GM19035 (cell line): ENCODE measurements around the gene CYP24A1.

Experiments used
- ATAC-seq: cut with Tn5 transposase; IDR thresholded peaks from one replicate; pipeline ENCODE4 v1.9.1; 2021; ENCODE audit not compliant: unreplicated experiment

CYP24A1 gene

GRCh38 chr20:54158856-54159418 is 14.8 kb downstream of the CYP24A1 start:
- no peak for ATAC-seq

GRCh38 chr20:54158226-54158625 is 15.6 kb downstream of the CYP24A1 start:
- no peak for ATAC-seq

DNA sequence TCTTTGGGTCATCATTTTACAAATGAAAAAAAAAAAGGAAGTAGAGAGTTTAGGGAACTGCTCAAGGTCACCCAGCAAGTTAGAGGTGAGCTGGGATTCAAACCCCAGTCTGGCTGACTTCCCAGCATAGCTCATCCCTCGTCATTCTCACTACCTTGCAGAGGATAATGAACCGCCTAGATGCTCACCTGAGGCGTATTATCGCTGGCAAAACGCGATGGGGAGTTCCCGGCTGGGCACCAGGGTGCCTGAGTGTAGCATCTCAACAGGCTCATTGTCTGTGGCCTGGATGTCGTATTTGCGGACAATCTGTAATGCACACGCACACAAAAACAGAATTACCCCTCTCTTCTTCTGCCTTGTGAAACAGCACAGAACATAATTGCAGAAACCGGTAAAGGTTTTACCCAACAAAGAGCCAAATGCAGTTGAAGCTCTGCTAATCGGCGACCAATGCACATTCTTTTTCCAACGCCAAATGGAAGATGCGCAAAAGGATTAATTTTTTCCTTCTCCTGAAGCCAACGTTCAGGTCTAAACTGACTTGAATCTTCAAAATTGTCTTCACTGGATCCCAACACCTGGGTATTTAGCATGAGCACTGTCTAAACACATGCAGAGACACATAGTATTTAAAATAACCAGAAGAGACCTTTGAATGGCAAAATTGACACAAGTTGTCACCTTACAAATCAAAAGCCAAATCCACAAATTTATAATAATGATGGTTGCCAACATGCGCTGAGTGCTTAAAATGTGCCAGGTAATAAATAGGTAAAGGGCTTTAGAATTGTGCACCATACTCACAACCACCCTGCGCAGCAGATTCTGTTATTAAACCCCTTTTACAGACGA is 16.6 kb downstream of the CYP24A1 start:
- ATAC-seq, result no peak

DNA sequence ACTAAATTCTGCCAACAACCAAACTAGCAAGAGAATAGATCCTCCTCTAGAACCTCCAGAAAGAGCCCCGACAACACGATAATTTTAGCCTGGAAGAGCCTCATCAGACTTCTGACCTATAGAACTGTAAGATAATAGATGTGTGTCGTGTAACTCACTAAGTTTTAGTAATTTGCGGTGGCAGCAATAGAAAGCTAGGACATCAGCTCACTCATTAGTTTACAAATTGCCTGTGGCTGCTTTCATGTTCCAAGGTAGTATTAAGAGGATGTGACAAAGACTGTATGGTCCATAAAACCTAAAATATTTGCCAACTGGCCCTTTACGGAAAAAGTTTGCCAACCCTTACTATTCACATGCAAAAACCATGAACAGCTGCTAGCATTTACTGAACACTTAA is 17.3 kb downstream of the CYP24A1 start:
- no peak for ATAC-seq

DNA sequence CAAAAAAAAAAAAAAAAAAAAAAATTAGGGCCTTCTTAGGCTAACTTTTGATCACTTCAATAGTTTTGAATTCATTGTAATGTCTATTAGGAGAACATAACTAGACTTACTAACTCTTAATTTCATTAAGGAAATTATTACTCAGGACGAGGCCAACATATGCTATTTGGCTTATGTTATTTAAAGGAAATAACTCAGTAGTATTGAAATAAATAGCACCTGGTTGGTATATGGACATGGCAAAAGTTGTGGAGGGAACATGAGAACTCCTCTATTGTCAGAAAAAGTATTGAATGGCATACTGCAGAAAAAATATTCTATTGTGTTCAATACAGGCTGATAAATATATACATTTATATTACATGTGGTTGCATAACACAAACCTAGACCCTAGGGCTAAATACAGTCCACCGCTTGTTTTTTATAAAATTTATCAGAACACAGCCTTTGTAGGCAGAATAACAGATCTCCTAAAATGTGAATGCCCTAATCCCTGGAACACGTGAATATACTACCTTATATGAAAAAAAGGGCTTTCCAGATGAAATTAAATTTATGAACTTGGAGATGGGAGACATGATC is 18.0 kb downstream of the CYP24A1 start:
- no peak for ATAC-seq

DNA sequence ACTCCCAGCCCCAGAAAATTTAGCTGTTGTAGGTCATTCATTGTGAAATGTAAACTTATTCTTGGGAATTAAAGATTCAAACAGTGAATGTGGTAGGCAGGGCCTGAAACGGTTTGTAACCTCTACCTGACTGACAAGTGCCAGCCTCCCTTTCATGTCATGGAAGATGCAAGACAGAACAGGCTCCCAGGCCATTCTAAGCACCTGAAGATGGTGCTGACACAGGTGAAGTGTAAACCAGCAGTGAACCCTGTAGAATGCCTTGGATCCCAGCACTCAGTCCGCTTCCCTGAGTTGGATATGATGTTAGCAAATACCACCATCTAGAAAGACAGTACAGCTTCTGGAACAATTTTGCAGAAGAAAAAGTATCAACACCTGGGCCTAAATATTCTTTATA is 19.3 kb downstream of the CYP24A1 start:
- ATAC-seq, result no peak

DNA sequence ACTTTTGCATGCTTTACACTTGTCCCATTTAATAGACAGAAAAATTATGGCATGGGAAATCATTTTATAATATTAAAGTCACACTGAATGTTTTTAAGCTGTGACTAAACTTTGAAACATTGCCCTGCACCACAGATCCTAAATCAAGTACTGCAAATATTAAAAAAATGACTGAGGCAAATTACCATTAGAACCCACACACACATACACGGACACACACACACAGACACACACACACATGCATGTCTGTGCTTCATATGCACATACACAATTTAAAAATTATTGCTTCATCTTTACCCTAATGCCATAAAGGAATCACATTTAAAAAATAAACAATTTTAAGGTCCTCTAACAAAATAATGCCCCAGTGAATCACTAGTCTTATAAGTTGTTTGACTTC is 19.9 kb downstream of the CYP24A1 start:
- ATAC-seq, result no peak

GRCh38 chr20:54153041-54153327 is 20.8 kb downstream of the CYP24A1 start:
- no peak for ATAC-seq

DNA sequence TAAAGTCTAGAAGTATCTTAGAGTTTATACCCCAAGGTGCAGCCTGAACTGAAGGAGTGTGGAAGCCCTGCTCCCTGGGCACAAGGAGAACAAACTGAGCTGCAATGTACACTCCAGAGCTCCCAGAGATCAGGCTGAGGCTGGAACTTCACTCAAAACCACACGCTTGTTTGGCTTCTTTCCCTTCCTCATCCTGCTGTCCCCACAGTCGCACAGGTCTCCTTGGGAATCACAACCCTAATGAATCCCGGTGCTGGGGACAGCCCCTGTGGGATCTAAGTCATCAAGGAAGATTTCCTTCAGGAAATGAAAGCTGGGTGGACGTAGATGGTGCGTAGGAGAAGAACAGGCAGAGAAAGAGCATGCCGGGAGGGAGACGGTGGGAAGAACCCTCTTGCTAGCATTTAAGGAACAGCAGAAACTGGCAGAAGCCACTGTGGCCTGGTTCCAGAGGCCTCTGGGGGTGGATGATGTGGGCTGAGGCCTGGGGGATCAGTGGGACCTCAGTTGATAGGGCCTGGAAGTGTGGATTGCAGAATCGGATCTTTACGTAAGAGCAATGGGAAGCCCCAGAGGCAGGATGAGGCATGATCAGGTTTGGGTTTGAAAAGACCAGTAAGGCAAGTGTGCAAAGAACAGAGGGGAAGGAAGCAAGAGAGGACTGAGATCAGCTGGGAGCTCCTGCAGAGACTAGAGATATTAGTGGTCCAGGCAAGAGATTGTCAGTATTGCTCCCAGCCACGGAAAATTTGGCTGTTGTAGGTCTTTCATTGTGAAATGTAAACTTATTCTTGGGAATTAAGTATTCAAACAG is 21.4 kb downstream of the CYP24A1 start:
- ATAC-seq, result no peak

DNA sequence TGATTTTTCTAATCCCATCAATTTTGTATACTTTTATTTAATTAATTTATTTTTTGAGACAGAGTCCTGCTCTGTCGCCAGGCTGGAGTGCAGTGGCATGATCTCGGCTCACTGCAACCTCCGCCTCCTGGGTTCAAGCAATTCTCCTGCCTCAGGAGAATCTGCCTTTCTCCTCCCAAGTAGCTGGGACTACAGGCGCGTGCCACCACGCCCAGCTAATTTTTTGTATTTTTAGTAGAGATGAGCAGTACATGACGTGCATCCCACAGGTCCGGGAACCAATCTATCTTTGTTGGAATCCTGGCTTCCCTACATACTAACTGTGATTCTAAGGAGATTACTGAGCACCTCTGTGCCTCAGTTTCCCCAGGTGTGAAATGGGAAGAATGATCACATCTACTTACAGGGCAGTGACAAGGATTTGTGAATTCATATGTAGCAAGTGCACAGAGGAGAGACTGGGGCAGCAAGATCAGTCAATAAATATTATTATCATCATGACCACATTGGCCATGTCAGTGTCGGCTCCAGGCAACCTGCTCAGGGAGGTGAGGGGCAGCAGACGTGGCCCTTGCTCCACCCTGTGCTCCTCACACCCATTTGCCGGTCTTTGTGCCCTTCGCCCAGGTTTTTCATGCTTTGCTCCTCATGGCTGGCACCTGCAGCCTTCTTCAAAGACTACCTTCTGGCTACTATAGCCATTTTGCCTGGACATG is 22.1 kb downstream of the CYP24A1 start:
- no peak for ATAC-seq

DNA sequence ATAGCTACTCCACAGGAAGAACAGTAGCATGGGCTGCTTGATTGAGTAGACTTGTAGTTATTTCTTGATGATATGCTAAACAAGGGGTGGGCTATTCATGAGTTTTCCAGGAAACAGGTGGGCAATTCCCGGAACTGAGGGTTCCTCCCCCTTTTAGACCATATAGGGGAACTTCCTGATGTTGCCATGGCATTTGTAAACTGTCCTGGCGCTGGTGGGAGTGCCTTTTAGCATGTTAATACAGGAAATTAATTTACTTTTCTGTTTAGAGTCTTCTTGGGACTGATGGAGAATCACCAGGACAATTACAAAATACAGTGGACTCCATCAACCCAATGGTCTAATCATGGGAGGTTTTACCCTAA is 22.7 kb downstream of the CYP24A1 start:
- no peak for ATAC-seq

DNA sequence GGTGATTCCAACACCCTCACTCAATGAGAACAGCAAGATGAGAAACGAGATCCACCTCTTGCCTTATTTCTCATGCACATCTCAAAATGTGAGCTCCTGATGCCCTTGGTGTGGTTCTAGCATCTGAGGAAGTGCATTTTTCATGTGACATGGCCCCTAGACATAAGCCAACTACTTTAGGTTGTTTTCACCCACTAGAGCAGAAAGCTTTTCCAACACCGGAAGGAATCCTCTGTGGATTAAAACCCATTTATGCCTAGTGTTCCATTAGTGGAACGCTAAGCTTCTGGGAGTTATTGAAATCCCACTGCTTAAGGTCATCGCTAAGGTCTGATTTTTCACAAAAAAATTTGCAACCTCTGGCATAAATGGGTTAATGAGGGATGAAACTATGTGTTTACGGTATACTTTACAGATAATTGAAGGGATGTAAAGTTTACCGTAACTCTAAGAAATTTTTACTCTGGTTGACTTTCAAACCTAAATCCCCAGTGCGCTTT is 24.0 kb downstream of the CYP24A1 start:
- ATAC-seq, result no peak

DNA sequence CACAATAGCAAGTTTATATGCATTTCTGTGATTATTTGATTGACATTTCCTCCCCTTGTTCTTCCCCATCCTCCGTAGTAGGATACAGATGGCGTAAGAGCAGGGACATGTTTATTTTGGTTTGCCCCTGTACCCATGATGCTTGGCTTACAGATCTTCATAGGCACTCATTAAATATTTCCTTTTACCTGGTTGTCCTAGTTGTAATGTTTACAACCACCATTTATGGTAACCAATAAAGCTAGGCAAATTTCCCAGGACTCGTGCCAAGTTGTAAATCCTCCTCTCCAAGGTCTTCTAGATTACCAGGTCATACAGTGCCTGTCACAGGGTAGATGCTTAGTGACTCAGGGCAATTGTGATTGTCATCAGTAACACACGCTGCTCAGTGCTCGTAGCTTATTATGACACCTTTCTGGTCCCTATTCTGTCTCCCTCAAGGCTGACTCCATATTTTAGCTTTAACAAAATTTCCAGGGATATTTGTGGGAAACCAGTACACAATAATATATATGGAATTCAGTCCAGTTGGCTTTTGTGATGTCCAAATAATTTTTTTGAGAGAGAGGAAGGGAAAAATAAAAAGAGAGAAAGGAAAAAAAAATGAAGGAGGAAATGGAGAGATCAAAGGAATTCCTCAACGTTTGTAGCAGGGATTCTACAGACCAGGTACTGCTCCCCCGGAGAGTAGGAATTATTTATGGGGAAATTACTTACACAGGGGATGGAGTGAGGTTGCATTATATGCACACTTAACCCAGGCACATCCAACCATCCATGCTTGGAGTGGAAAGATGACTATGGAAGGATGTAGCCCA is 24.6 kb downstream of the CYP24A1 start:
- ATAC-seq, result no peak

- ATAC-seq, result no peak
Measured at GRCh38 chr20:54146672-54147071, 27.1 kb downstream of the CYP24A1 start.

- no peak for ATAC-seq
Measured at GRCh38 chr20:54144847-54145414, 28.9 kb downstream of the CYP24A1 start.

DNA sequence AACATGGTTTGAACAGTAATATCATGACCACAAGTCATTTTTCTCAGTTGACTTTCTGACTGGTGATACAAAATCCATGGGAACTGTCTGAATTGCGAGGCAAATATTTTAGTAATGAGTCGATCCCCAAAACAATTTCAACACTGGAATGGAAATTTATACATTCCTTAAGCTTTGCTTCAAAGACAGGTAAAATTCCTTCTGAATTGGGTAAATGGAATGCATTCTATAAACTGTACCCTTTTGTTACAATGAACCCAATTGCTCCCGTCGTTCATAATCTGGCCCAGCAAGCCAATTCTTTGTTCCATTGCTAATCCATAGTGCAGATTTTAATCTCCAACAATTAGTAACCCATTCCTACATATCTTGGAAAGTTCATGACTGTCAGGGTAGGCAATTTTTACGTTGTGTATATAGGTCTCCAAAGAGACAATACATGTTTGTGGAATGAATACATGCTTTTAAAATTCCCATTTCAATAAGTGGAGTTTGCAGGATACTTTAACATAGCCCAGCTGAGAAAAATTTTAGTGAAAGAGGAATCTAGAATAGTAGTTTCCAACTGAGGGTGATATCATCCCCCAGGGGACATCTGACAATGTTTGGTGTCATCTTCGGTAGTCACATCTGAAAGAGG is 32.7 kb downstream of the CYP24A1 start:
- no peak for ATAC-seq

GRCh38 chr20:54140486-54140885 is 33.3 kb downstream of the CYP24A1 start:
- ATAC-seq, result no peak

DNA sequence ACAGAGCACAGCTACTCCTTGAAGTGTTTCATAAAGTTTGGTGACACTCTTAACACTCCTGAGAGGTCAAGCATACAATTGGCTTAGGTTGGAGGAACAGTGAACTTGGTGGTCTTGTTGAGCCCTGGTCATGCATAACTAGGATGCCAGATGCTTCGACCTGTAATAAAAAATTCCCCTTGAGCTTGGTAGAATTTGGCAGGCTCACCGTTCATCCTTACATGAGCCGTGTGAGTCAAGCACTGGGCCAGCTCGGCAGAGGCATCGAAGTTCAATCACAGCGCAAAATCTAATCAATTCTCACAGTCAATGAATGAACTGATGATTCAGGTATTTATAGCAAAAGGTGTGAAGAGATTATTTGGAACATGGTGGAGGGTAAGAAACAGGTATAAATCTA is 33.7 kb downstream of the CYP24A1 start:
- no peak for ATAC-seq

DNA sequence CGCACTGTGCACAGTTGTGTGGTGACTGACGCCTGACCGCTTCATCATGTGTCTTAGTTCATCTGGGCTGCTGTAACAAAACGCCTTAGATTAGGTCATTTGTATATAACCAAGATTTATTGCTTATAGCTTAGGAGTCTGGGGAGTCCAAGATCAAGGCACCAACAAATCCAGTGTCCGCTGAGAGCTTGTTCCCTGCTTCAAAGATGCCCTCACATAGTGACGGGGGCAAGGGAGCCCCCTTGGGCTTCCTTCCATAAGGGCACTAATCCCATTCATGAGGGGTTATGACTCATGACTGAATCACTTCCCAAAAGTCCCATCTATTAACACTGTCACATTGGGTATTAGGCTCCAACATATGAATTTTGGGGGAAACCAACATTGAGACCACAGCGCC is 34.6 kb downstream of the CYP24A1 start:
- no peak for ATAC-seq
